SU-DHL-6 (cell line): ENCODE measurements around the gene ACSL5.

Experiments used
- EZH2phosphoT487 ChIP-seq: fragments of 200-600 bp; sonication (generic), shearing (Covaris generic); conservative IDR thresholded peaks from 2 replicates; pipeline ENCODE4 v1.6.1; 2018; ENCODE audit warnings: mild to moderate bottlenecking, antibody characterized with exemption, low read length, moderate library complexity, mixed read lengths
- TF ChIP-seq, protein P1 (sequence below): fragments of 200-600 bp; sonication (generic); IDR thresholded peaks from one replicate; pipeline ENCODE4 v1.5.1; 2017; ENCODE audit warnings: antibody characterized with exemption, mild to moderate bottlenecking, low read length, moderate library complexity; ENCODE audit not compliant: insufficient read depth, poor library complexity, severe bottlenecking

DNA sequence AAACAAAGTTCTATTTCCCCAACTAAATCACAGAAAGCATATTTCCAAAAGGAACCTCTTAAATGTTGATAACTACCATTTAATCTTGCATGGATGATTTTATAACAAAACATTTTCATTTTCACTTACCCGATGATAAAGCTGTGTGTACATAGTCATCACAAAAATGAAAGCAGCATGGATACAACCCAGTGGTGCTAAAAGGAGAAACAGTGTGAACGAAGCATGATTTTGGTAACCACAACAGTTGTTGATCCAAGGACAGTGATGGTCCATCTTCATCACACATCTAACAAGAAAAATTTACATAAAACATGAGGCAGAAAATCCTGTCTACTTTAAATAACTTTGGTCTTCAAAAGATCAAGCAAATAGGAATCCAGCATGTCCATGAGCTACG is 68.1 kb downstream of the ACSL5 start:
- TF ChIP-seq, protein P1, sequence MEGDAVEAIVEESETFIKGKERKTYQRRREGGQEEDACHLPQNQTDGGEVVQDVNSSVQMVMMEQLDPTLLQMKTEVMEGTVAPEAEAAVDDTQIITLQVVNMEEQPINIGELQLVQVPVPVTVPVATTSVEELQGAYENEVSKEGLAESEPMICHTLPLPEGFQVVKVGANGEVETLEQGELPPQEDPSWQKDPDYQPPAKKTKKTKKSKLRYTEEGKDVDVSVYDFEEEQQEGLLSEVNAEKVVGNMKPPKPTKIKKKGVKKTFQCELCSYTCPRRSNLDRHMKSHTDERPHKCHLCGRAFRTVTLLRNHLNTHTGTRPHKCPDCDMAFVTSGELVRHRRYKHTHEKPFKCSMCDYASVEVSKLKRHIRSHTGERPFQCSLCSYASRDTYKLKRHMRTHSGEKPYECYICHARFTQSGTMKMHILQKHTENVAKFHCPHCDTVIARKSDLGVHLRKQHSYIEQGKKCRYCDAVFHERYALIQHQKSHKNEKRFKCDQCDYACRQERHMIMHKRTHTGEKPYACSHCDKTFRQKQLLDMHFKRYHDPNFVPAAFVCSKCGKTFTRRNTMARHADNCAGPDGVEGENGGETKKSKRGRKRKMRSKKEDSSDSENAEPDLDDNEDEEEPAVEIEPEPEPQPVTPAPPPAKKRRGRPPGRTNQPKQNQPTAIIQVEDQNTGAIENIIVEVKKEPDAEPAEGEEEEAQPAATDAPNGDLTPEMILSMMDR: no peak
- no peak for TF ChIP-seq EZH2phosphoT487
